NCI-H2196 treated with DMSO at 0.1 percent for 48 hours (cell line): ENCODE data around the gene TSPYL4.
A peak's percentile ranks its signal among the peaks of the same experiment; 100 is the strongest.

Source experiments
- DNase-seq: peaks from one replicate; lab custom pipeline; 2025; ENCODE audit not compliant: unreplicated experiment; lab: John Stamatoyannopoulos, UW

The TSPYL4 gene

DNA sequence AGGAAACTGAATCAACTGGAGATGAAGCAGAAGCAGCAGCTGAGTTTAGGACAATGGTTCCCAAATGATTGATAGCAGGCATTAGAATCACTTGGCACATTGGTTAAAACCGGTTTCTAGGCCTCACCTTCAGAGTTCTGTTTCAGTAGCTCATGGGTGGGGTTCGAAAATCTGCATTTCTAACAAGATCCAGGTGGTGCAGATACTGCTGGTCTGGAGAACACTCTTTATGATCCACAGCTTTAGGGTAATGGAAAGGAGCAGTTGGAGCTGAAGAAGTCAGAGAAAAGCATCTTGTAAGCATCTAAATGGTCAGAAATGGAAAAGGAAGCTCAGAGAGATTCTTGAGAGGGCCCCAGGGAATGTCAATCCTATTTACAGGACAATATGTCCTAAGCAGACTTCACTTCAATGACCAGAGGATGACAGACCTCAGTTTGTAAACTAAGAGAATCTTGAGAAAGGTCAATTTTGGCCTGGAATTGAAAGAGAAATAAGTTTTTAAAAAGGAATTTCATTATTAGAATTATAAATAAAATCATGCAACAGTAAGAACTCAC lies 17.4 kb upstream of the TSPYL4 start:
- DNase-seq: no peak

DNA sequence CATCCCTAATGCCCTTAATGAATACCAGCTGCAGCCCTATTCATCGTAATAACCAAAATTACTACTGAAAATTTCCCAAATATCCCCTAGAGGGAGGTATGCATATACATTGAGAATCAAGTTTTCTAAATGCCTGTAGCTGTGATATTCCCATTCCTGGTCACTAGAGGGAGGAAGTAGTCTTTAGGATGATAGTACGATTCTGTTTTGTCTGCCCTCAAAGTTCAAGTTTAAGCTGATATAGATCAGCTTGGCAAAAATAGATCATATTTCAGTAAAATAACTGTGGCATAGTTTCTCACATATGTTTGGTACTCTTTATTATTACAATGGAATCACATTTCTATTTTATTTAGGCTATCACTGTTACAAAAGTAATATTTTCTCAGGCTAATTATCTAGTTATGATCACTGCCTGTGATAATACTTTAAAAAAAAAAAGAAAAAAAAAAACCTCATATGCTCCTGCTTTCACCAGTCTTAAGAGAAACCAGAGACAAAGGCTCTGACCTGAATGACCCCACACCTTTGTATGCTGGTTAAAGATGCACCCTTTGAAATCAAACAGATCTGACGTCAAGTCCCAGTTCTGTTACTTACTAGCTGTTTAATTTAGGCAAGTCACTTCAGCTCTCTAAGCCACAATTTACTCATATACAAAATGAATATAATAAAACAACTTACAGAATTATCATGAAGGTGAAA lies 14.9 kb upstream of the TSPYL4 start:
- peak; percentile 72 for DNase-seq

DNA sequence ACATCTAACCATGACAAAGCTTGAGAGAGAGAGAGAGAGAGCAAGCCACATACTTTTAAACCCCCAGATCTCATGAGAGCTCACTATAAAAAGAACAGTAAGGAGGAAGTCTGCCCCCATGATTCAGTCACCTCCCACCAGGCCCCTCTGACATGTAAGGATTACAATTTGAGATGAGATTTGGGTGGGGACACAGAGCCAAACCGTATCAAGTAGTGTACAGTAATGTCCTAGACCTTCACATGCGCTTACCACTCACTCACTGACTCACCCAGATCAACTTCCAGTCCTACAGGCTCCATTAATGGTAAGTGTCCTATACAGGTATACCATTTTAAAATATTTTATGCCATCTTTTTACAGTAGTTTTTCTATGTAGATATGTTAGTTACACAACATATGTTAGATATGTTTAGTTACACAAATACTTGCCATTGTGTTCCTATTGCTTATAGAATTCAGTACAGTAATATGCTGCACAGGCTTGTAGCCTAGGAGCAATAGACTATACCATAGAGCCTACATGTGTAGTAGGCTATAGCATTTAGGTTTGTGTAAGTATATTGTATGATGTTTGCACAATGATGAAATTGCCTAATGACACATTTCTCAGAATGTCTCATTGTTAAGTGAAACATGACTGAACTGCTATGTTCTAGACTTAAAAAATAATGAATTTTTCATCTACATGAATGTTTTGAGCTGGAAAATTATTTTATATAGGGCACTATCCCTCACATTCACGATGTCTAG lies 14.1 kb upstream of the TSPYL4 start:
- no peak for DNase-seq

DNA sequence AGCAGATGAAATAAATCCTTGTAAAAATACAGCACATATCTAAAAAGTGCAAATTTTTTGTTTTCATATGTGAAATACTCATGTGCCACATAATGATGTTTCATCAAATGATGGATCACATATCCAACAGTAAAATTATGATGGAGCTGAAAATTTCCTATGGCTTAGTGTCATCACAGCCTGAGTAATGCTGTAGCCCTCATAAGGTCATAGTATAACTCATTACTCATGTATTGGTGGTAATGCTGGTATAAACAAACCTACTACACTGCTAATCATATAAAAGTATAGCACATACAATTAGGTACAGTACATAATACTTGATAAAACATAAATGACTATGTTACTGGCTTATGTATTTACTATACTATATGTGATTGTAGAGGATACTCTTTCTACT lies 12.9 kb upstream of the TSPYL4 start:
- DNase-seq: no peak

DNA sequence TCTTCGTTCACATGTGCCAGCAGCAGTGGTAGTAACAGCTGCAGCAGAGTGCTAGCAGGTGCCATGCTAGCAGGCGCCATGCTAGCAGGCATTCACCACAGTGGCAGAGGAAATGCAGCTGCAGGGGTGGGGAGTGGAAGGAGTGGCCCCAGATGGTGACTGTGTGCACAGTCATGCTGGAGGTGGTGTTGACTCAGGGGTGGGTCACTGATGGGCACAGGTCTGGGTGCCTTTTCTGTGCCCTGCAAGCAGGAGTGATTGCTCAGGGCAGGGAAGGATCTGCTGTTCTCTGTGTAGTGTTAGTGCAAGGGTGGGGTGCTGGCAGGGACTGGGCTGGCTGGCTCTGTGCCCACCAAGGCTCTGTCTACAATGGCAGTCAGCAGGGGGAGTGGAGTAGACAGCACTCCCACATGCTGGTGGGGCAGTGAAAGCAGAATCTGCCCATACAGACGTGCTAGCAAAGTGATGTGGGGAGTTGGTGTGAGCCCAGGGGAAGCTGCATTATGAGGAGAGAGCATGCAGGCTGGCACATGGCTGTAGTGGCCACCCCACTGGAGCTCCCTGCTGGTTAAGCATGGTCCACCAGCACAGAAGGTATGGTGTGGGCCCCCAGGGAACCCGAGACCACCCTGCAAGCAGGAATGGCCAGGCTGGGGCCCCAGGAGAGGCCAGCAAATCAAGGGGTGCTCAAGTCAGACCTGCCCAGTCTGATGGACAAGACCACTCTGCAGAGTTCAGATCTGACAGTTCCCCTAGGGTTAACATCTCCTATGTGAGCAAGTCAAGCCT lies 11.4 kb upstream of the TSPYL4 start:
- DNase-seq: no peak

DNA sequence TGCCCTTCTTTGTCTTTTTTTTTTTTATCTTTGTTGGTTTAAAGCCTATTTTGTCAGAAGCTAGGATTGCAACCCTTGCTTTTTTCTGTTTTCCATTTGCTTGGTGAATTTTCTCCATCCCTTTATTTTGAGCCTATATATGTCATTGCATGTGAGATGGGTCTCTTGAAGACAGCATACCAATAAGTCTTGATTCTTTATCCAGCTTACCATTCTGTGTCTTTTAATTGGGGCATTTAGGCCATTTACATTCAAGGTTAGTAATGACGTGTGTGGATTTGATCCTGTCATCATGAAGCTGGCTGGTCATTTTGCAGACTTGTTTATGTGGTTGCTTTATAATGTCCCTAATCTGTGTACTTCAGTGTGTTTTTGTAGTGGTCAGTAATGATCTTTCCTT lies 9.5 kb upstream of the TSPYL4 start:
- DNase-seq: no peak

DNA sequence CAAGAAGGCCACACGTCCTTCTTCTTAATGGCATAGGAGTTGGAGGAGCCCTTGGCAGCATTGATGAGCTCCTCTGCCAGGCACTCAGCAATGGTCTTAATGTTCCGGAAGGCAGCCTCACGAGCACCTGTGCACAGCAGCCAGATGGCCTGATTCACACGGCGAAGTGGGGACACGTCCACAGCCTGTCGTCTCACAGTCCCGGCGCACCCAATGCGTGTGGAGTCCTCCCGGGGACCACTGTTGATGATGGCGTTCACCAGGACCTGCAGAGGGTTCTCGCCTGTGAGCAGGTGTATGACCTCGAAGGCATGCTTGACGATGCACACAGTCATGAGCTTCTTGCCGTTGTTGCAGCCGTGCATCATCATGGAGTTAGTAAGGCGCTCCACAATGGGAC lies 4.6 kb upstream of the TSPYL4 start:
- no peak for DNase-seq

DNA sequence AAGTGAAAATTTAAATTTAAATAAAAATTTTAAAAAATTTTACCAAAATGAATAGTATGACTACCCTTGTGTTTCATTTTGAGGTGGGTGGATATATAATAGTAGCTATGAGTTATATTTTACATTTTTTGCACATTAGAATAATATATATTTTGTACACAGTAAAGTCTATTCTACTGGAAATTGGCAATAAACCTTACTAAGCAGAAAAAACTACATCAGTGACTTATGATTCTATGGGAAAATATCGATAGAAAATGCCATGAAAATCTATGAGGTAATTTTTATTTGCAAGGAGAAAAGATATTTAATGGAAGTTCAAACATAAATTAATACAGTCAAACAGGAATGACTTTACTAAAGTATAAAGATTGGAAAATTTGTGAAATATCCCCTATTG lies 2.8 kb upstream of the TSPYL4 start:
- DNase-seq: no peak

DNA sequence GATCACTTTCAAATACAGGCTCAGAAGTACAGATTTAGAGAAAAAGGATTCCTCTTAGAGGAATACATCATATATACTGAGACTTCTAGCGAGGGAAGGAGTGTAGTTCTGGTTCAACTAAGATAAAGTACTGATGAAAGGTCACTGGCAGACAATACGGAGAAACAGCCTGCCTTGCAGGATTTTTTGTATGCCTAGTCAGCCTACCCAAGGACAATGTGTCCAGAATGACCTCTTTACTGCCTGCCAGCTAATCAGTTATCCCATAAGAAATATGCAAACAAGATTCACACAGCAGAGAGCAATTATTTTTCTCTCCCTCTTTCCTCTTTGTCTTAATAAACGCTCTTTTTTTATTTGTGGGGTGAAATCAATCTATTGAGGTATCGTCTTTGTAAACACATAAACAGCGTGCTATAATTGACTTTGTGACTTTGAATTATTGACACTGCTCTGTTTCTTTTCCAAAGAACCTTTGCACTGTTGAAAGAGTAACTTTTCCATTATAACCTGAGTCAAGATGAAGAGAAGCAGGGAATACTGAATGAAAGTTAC lies 1.4 kb upstream of the TSPYL4 start:
- no peak for DNase-seq

DNA sequence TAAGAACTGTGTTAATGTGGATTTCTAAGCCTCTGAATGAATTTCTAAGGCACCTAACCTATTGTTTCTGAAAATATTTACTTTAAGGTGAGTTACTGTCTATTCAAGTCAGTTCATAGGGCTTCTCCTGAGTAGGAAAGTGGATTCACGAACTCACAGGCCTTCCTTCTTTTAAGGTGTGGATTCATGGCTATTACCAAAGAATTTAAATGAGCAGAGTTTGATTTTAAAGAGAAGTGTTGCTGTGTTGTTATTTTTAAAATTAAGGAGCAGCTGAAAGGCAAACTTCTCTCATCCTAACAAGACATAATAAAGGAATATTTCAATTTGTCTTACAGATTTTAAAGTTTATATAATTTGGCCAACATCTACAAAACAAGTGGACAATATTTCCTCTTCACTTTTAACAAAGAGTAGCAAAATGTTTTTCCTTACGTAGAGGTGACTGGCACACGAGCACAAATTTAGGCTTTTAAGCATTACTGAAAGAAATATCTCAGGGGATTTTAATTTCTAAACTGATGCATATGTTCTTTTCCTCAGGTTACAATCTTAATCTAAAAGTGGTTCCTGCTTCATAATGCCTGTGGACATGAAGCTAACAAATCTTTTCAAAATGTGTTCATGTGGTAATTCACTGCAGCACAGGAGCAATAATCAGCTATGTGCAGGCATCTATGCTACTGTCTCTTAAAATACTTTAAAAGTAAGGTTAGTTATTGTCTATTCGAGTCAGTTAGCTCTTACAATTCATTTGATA lies 602 bp upstream of the TSPYL4 start:
- DNase-seq: no peak

DNA sequence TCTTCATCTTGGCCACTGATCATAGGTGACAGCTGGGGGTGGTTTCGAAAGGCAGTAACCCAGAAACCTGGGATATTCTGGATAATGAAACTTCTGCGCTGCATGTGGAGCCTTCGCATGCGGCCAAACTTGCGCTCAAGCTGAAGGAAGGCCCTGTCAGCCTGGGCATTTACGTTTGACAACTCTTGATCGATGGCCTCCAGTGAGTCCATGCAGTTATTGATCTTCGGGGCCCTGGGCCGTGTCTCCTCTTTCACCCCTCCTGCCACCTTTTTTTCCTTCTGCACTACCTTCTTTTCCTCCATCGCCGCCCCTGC lies 729 bp downstream of the TSPYL4 start:
- no peak for DNase-seq

DNA sequence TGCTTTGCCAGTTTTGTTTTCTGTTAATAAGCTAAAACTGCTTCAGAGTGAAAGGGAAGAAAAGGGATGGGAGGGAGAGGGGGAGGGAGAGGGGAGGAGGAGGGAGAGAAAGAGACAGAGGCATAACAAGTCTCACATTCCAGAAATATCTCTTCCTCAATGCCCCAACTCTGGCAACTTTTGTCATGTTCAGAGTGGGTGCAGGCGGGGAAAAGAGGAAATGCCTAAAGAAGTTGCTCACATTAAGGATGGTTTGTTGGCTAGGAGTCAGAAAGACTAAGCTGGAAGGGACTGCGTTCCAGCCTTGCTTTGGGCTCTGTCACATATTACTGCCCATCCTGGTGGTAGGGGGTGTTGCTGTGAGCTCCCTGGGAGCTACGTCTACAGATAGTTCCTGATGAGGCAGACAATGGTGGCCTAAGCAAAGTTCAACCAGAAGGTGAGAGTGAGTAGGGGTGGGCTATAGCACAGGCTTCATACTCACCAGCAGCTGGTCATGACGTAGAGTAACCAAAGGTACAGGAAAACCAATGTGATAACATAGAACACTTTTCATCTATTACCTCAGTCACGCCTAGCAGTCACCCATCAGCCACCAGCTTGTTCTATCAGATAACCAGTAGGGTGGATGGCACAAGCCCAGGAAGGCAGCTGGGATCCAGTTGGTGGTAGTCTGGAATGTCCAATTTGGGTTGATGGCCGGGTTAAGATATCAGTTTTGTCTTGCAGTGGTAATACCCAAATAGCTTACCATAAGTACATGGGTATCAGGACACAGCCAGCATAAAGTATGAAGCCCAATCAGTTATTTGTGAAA lies 2.1 kb downstream of the TSPYL4 start:
- no peak for DNase-seq

DNA sequence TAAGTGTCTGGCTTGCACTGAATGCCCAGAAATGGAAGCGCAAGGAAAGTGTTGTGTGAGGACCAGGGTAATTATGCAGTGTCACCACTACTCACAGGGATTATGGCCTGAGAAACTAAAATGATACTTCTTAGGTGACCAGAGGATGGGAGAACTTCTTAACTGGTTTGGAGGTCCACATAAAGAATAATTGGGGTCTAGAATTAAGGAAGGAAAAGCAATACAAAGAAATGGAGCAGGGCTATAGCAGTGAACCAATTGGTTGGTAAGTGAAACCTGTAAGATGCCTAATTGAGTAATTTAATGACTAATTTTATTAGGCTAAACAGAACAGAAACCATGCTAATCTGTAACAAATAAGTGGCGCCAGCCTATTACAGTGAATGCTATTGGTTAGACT lies 5.3 kb downstream of the TSPYL4 start:
- no peak for DNase-seq

DNA sequence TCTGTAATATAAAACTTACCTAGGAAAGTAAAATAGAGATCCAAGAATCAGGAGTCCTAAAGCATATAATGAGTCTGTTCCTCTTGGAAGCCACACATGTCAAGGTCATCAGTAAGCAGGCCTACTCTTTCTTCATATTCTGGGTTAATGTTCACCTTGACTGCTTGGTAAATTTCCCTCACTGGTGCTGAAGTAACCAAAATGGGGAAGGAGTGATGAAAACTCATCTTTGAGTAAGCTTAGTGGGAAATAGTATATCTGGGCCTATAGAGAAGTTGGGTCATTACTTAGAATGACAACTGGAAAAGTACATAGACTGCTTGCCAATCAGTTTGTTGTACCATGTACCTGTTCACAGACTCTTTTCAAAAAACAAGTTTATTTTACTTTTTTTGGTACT lies 6.6 kb downstream of the TSPYL4 start:
- no peak for DNase-seq

DNA sequence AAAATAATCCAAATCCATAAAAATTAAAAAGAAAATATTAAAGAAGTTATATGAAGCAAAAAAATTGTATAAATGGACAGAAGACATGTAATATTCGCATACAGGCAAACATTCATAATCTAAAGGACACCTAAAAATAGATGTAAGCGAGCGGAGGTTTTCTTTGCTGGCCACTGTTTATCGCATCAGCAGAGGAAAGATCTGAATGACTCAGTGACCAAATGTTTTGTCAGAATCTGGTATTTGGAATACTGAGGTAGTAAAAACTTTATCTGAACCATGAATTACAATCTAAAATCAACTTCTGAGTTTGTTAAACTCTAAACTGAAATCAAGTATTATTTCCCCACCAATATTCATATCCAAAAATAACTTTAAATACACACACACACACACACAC lies 7.8 kb downstream of the TSPYL4 start:
- DNase-seq: no peak

DNA sequence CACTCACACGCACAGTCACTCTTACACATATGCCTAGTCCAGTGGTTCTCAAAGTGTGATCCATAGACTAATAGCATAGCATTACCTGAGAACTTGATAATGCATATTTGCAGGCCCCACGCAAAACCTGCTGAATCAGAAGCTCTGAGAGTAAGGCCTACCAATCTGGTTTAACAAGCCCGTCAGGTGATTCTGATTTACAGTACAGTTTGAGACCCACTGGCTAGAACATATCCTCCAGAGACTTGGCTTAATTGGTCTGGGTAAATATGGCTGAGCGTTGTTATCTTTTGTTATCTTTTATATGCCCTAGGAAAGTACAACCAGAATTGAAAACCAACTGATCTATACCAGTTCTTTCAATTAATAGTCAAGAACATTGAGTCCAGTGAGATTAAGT lies 9.6 kb downstream of the TSPYL4 start:
- no peak for DNase-seq

DNA sequence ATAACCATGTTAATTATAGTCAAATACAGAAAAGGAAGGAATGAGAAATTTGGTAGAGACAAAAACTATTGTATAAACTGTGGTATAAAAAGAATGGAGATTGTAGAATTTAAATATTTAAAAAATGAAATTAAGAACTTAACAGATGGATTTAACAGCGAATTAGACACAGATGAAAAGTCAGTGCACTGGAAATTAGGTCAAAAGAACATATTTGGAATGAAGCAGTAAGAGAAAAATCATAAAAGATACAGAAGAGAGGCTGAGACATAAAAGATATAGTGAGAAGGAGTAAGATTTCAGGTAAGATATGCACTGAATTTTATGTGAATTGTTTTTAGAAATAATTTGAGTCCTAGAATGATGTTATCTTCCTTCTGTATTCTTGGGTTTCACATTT lies 14.0 kb downstream of the TSPYL4 start:
- no peak for DNase-seq

DNA sequence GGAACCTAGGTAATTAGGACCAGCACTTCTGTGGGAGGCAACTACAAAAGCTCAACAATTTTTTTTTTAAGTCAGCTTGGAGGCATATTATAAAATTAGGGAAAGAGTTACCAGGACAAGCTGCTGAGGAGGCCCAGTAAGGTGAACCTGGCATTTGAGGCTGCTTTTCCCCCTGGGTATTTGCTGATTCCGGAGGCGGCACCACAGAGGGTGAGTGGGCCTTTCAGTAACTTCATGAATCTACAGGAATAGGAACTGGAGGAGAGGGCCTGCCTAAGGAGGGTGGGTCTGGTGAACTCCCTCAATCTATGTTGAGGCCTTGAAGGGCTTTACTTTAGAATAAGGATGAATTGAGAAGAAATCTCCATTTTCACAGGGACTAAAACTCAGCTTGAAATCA lies 14.6 kb downstream of the TSPYL4 start:
- DNase-seq: no peak

DNA sequence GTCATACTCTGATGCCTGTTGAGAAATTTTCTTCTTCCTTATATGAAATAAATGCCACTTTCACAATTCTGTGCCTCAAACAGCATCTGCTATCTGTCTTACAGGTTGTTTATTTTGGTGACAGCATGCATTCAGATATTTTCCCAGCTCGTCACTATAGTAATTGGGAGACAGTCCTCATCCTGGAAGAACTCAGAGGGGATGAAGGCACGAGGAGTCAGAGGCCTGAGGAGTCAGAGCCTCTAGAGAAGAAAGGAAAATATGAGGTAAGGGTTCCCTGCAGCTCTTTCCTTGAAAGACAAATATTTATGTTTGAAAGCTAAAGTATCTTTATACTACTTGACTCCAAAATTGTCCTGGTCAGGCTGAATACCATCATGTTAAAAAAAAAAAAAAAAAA lies 15.8 kb downstream of the TSPYL4 start:
- DNase-seq: no peak

DNA sequence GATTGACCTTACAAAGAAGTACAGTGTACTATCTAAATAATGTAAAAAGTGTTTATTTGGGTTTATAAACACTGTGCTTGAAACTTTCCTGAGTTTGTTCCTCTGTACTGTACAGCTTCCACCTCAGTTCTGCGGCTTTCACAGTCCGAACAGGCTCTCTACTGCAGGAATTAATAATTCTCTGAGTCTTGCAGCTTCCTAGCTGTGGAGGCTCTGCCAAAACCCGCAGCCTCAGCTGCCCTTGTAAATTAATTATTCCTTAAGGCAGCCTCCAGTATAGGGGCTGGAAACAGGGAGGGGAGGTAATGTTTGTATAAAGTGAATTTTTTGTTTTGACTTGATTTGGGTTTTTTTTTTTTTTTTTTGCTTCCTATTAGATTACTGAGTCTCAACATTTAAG lies 19.2 kb downstream of the TSPYL4 start:
- no peak for DNase-seq
